ENCODE data around the gene ZFP69B.
A peak's percentile ranks its signal among the peaks of the same experiment; 100 is the strongest.

The ZFP69B gene

DNA sequence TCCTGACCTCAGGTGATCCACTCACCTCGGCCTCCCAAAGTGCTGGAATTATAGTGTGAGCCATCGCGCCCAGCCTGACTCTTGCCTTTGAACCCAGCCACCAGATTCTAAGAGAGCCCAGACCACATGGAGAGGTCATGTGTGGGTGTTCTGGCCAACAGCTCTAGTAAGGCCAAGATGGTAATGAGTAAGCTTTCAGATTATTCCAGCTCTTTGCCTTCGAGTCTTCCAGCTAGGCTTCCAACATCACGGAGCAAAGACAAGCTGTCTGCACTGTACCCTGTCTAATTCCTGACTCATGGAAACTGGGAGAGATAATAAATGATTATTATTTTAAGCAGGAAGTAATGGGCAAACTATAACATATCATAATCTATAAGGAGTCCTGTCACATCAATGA lies 14.8 kb upstream of the ZFP69B start:
- Histone ChIP-seq H3K9me3 (ENCODE audit: control insufficient read depth, insufficient read depth, low read length) (no peaks in the 10 kb centered on the region), H3K36me3 (ENCODE audit: control insufficient read depth, low read length) (no peaks in the 10 kb centered on the region), H3K27ac (ENCODE audit: low read depth, low read length) (no peak overlapping the region), H3K79me2 (ENCODE audit: control insufficient read depth, low read length) (no peaks in the 10 kb centered on the region), H3K27me3 (ENCODE audit: control insufficient read depth, low read length) (no peaks in the 10 kb centered on the region), H3F3A (ENCODE audit: control insufficient read depth, insufficient read depth) (no peaks in the 10 kb centered on the region), H3K4me1 (ENCODE audit: control insufficient read depth, low read length) (no peaks in the 10 kb centered on the region), H3K4me3 (ENCODE audit: low read length) (no peak overlapping the region), H3K4me2 (ENCODE audit: low read length) (no peak overlapping the region), H3K9me2 (replicated peaks; ENCODE audit: control insufficient read depth, low read length) (no peaks in the 10 kb centered on the region), H4K20me1 (ENCODE audit: control insufficient read depth, insufficient read depth, low read depth, low read length) (no peaks in the 10 kb centered on the region)
- no peak for TF ChIP-seq EZH2phosphoT487 (IDR thresholded peaks at IDR 0.05; ENCODE audit: borderline replicate concordance, low read length)
- TF ChIP-seq, protein P1, sequence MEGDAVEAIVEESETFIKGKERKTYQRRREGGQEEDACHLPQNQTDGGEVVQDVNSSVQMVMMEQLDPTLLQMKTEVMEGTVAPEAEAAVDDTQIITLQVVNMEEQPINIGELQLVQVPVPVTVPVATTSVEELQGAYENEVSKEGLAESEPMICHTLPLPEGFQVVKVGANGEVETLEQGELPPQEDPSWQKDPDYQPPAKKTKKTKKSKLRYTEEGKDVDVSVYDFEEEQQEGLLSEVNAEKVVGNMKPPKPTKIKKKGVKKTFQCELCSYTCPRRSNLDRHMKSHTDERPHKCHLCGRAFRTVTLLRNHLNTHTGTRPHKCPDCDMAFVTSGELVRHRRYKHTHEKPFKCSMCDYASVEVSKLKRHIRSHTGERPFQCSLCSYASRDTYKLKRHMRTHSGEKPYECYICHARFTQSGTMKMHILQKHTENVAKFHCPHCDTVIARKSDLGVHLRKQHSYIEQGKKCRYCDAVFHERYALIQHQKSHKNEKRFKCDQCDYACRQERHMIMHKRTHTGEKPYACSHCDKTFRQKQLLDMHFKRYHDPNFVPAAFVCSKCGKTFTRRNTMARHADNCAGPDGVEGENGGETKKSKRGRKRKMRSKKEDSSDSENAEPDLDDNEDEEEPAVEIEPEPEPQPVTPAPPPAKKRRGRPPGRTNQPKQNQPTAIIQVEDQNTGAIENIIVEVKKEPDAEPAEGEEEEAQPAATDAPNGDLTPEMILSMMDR (IDR thresholded peaks at IDR 0.05; ENCODE audit: low read depth, low read length, poor library complexity, severe bottlenecking): no peak

GRCh38 chr1:40435876-40436275 lies 14.4 kb upstream of the ZFP69B start:
- H3K36me3 ChIP-seq (ENCODE audit: control insufficient read depth, low read length): no peaks in the 10 kb centered on the region
- TF ChIP-seq, protein P1 (IDR thresholded peaks at IDR 0.05; ENCODE audit: low read depth, low read length, poor library complexity, severe bottlenecking): no peak
- no peak for TF ChIP-seq EZH2phosphoT487 (IDR thresholded peaks at IDR 0.05; ENCODE audit: borderline replicate concordance, low read length)
- no peaks in the 10 kb centered on the region for H3K27me3 ChIP-seq (ENCODE audit: control insufficient read depth, low read length)
- no peak overlapping the region for H3K4me3 ChIP-seq (ENCODE audit: low read length)
- no peak overlapping the region for H3K27ac ChIP-seq (ENCODE audit: low read depth, low read length)
- H3K9me3 ChIP-seq (ENCODE audit: control insufficient read depth, insufficient read depth, low read length): no peaks in the 10 kb centered on the region
- no peaks in the 10 kb centered on the region for H4K20me1 ChIP-seq (ENCODE audit: control insufficient read depth, insufficient read depth, low read depth, low read length)
- no peaks in the 10 kb centered on the region for H3K9me2 ChIP-seq (replicated peaks; ENCODE audit: control insufficient read depth, low read length)
- no peaks in the 10 kb centered on the region for H3K79me2 ChIP-seq (ENCODE audit: control insufficient read depth, low read length)
- H3K4me2 ChIP-seq (ENCODE audit: low read length): no peak overlapping the region
- H3F3A ChIP-seq (ENCODE audit: control insufficient read depth, insufficient read depth): no peaks in the 10 kb centered on the region
- H3K4me1 ChIP-seq (ENCODE audit: control insufficient read depth, low read length): no peaks in the 10 kb centered on the region

- Histone ChIP-seq H3F3A (ENCODE audit: control insufficient read depth, insufficient read depth) (no peaks in the 10 kb centered on the region), H3K9me3 (ENCODE audit: control insufficient read depth, insufficient read depth, low read length) (no peaks in the 10 kb centered on the region), H3K79me2 (ENCODE audit: control insufficient read depth, low read length) (no peaks in the 10 kb centered on the region), H3K9me2 (replicated peaks; ENCODE audit: control insufficient read depth, low read length) (no peaks in the 10 kb centered on the region), H3K27ac (ENCODE audit: low read depth, low read length) (no peak overlapping the region), H3K4me2 (ENCODE audit: low read length) (no peak overlapping the region), H4K20me1 (ENCODE audit: control insufficient read depth, insufficient read depth, low read depth, low read length) (no peaks in the 10 kb centered on the region), H3K36me3 (ENCODE audit: control insufficient read depth, low read length) (no peaks in the 10 kb centered on the region), H3K27me3 (ENCODE audit: control insufficient read depth, low read length) (no peaks in the 10 kb centered on the region), H3K4me1 (ENCODE audit: control insufficient read depth, low read length) (no peaks in the 10 kb centered on the region), H3K4me3 (ENCODE audit: low read length) (no peak overlapping the region)
- TF ChIP-seq EZH2phosphoT487 (IDR thresholded peaks at IDR 0.05; ENCODE audit: borderline replicate concordance, low read length): no peak
- TF ChIP-seq, protein P1 (IDR thresholded peaks at IDR 0.05; ENCODE audit: low read depth, low read length, poor library complexity, severe bottlenecking): peak; percentile 92
These were observed 11.8 kb upstream of the ZFP69B start for GRCh38 chr1:40438391-40439015.

Measured in DOHH2 (cell line).